Spleen (tissue), 11 donors: Measurements from ENCODE around the gene LRRC4B. TPM values are rescaled to one million over a fixed set of nuclear protein-coding genes. Genes with fewer than 3 reads are reported as not detected.

Experiments
- DNase-seq: peaks from one replicate; pipeline ENCODE4 v3.0.0-alpha.2; 2020
- H3K27ac ChIP-seq, 8 donors: fragments of 200-600 bp; sonication (generic) in 7 of 8; 1 replicate in 4 of 8; 2 replicates in 4 of 8; pipeline versions ENCODE4 v1.5.0 to v1.8.0; 2016 to 2021; ENCODE audit warnings: inconsistent platforms in 4 of 8, mild to moderate bottlenecking in 4 of 8, moderate library complexity in 1 of 8
- H3K27me3 ChIP-seq, 7 donors: fragments of 200-600 bp; sonication (generic) in 6 of 7; replicated peaks in 1 of 7; 1 replicate in 4 of 7; 2 replicates in 3 of 7; pipeline versions ENCODE4 v1.5.0 to v1.8.0; 2016 to 2021; ENCODE audit warnings: inconsistent platforms in 3 of 7, mild to moderate bottlenecking in 1 of 7
- H3K36me3 ChIP-seq, 6 donors: fragments of 200-600 bp; sonication (generic) in 5 of 6; 1 replicate in 4 of 6; 2 replicates in 2 of 6; pipeline versions ENCODE4 v1.5.0 to v1.8.0; 2016 to 2021; ENCODE audit warnings: inconsistent platforms in 2 of 6
- H3K4me1 ChIP-seq, 6 donors: fragments of 200-600 bp; sonication (generic) in 5 of 6; 1 replicate in 3 of 6; 2 replicates in 3 of 6; pipeline versions ENCODE4 v1.5.0 to v1.8.0; 2016 to 2021; ENCODE audit warnings: inconsistent platforms in 3 of 6
- H3K4me3 ChIP-seq, 8 donors: fragments of 200-600 bp; sonication (generic) in 7 of 8; 1 replicate in 4 of 8; 2 replicates in 4 of 8; pipeline versions ENCODE4 v1.5.0 to v1.8.0; 2016 to 2021; ENCODE audit warnings: inconsistent platforms in 4 of 8, mild to moderate bottlenecking in 4 of 8, moderate library complexity in 2 of 8
- H3K9me3 ChIP-seq, 8 donors: fragments of 200-600 bp; sonication (generic) in 7 of 8; 1 replicate in 4 of 8; 2 replicates in 4 of 8; pipeline versions ENCODE4 v1.5.0 to v1.8.0; 2016 to 2021; ENCODE audit warnings: inconsistent platforms in 4 of 8
- CTCF ChIP-seq, 11 experiments: fragments of 200-600 bp in 7 of 11; fragments of 450-650 bp in 4 of 11; sonication (generic) in 4 of 11; IDR thresholded peaks in 8 of 11; conservative IDR thresholded peaks in 3 of 11; 1 replicate in 7 of 11; 2 replicates in 4 of 11; pipeline versions ENCODE4 v1.4.0 to v1.8.0; 2016 to 2021; ENCODE audit warnings: antibody characterized with exemption in 11 of 11, inconsistent platforms in 4 of 11, mild to moderate bottlenecking in 1 of 11
- POLR2A ChIP-seq, 3 donors: fragments of 450-650 bp; IDR thresholded peaks; one replicate each; pipeline ENCODE4 v1.5.1; 2017; ENCODE audit warnings: antibody characterized with exemption in 3 of 3, mild to moderate bottlenecking in 1 of 3
- POLR2AphosphoS5 ChIP-seq, 3 donors: sonication (generic); formaldehyde crosslinking; IDR thresholded peaks; one replicate each; pipeline ENCODE4 v1.5.1; 2017; ENCODE audit warnings: antibody characterized with exemption in 3 of 3
- whole genome bisulfite sequencing, 5 donors: extraction: QIAGEN DNeasy Blood & Tissue Kit in 3 of 5; methylation state at CpG; one replicate each; pipeline versions ENCODE4 v1.1.5 to v1.1.7; 2013 to 2018; 5-methylcytosine and 5-hydroxymethylcytosine counted together
- intact Hi-C: fragments of 100-400 bp; cut with DNase I; formaldehyde crosslinking; loops from one replicate; pipeline ENCODE4 v1.15.0; 2023; ENCODE audit warnings: low total_unique reads
- polyA plus RNA-seq, 3 donors: library from polyadenylated mRNA; stranded (reverse); fragments of 200-250 nt; gene quantifications; one replicate each; pipeline ENCODE4 v1.2.1, GENCODE V29; 2013
- total RNA-seq, 7 donors: library from RNA; depleted of rRNA in 3 of 7; stranded (reverse); fragments of >200 nt in 3 of 7; fragmentation: NEBNext Ultra II Directional in 4 of 7; extraction: Animal tissue kit (Norgen Biotek cat#: 25700) in 4 of 7; gene quantifications; one replicate each; pipeline versions ENCODE4 v1.1.0 to v1.2.1, GENCODE V29; 2016 to 2021
- donor health status: healthy with polysubstance abuse.
- donor health status: DM: no; HTN: no; CAD: no; lungs with moderate emphysema.
- donor health status: DM: no; HTN: no; CAD: no.
- donor health status: Bipolar disorder and iron deficiency.
- donor health status: healthy.
- donor health status: DM: no; HTN: no; CAD: no.
- donor health status: DM: yes; HTN: yes; CAD: no.

Gene LRRC4B
- total and polyA plus RNA-seq, 10 donors: 0.20 to 2.3 (median 0.97) TPM

DNA sequence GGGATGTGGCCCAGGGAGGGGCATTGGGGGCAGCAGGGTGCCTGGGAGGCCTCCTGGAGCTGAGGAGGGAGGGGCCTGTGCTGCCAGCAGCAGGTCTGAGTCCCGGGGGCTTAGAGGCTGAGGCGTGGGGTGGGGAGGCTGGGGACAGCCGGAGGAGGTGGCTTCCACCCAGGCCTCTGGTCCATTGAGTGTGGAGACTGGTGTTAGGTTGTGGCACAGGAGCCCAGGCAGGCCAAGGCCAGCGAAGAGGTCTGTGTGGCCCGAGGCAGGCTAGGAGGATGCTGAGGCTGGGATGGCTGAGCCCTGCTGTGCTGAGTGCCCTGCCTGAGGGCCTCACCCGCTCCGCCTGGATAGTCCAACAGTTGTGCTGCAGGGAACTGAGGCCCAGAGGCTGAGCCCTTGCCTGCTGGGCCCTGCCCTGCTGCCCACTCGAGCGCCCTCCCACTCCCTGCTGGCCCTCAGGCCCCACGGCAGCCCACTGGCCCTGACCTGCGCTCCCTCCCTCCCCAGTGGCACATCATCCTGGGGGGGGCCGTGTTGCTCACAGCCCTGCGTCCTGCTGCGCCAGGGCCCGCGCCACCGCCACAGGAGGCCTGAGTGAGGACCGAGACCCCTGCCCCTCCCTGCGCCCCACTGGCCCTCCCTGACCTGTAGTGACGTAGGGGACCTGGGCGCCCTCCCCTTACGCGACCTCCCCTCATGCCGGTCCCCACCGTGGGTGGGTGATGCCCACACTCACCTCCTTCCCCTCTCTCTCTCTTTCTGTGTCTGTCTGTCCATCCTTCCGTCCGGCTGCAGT, 86.7 kb downstream of the LRRC4B start:
- no peak overlapping the region for H3K27ac ChIP-seq
- DNase-seq: peak; percentile 67
- 92 to 98% (median 94%) methylated on average over 15 to 27 of the region's 27 CpGs for WGBS, 5 donors
- intact Hi-C loops: no loop called here
- no peaks in the 10 kb centered on the region for H3K9me3 ChIP-seq
- H3K27me3 ChIP-seq: no peaks in the 10 kb centered on the region
- H3K4me1 ChIP-seq: peaks cover 13 to 35% (median 24%) of the 10 kb centered on the region in 6 donors
- H3K4me3 ChIP-seq: no peak overlapping the region
- peaks cover 3 to 78% (median 61%) of the 10 kb centered on the region in 6 donors for H3K36me3 ChIP-seq
- TF ChIP-seq POLR2AphosphoS5 (IDR thresholded peaks at IDR 0.05) (no peak), POLR2A (IDR thresholded peaks at IDR 0.05) (no peak), CTCF (IDR thresholded peaks at IDR 0.05 in 8 of 11, conservative IDR thresholded peaks at IDR 0.05 in 3 of 11) (no peak)

- intact Hi-C loops: no loop called here
- Histone ChIP-seq H3K27ac (no peak overlapping the region), H3K36me3 (peaks cover 3 to 78% (median 61%) of the 10 kb centered on the region in 6 donors), H3K27me3 (no peaks in the 10 kb centered on the region), H3K4me3 (no peak overlapping the region), H3K9me3 (no peaks in the 10 kb centered on the region), H3K4me1 (peaks cover 13 to 40% (median 26%) of the 10 kb centered on the region in 6 donors)
- 92 to 98% (median 93%) methylated on average over 28 to 37 of the region's 37 CpGs for WGBS, 5 donors
- peak; percentile 62 for DNase-seq
- TF ChIP-seq CTCF (IDR thresholded peaks at IDR 0.05 in 8 of 11, conservative IDR thresholded peaks at IDR 0.05 in 3 of 11): no peak
- no peak for TF ChIP-seq POLR2A (IDR thresholded peaks at IDR 0.05)
- no peak for TF ChIP-seq POLR2AphosphoS5 (IDR thresholded peaks at IDR 0.05)
These were observed 87.7 kb downstream of the LRRC4B start for GRCh38 chr19:50480281-50481111.

- Histone ChIP-seq H3K27me3 (no peaks in the 10 kb centered on the region), H3K4me1 (peaks cover 13 to 40% (median 26%) of the 10 kb centered on the region in 6 donors), H3K36me3 (peaks cover 3 to 71% (median 61%) of the 10 kb centered on the region in 6 donors), H3K27ac (no peak overlapping the region), H3K9me3 (no peaks in the 10 kb centered on the region), H3K4me3 (no peak overlapping the region)
- TF ChIP-seq POLR2A (IDR thresholded peaks at IDR 0.05): no peak
- peak in 1 of 3 donors; percentile 10 for TF ChIP-seq POLR2AphosphoS5 (IDR thresholded peaks at IDR 0.05)
- DNase-seq: peak; percentile 45
- WGBS, 5 donors: 93 to 96% (median 94%) methylated on average over 9 to 16 of the region's 16 CpGs
- intact Hi-C loops: no loop called here
These were observed 88.4 kb downstream of the LRRC4B start for GRCh38 chr19:50479761-50480251.

DNA sequence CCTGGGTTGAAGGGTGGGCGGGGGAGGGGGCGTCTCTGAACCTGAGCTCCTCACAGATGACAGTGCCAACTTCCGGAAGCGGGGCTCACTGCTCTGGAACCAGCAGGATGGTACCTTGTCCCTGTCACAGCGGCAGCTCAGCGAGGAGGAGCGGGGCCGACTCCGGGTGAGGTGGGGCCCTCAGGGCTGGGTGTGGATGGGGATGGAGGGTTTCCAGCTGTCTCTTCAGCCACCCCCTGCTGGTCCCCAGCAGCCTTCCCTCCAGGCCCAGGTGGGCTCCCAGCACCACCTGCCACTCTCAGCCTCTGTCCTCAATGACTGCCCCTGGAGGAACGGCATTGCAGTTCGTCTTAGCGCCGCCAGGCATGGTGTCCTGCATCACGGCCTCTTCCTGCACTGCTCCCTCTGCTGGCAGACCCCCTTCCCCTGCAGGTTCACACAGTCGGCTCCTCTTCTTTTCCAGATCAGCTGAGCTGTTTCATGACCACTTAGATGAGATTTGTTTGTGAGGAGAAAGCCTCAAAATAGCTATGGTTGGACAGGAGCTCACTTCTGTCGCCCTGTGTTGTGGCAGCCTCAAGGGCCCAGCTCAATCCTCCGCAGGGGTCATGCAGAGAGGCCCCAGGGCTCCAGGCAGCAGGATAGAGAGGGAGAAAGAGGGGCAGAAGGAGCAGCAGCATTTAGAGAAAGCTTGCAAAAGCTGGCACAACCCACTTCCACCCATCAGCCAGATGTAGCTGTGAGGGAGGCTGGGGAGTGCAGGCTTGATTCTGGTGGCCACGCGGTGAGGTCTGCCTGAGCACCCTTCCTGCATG, 89.1 kb downstream of the LRRC4B start:
- H3K4me1 ChIP-seq: peaks cover 13 to 40% (median 26%) of the 10 kb centered on the region in 6 donors
- no peak overlapping the region for H3K27ac ChIP-seq
- H3K36me3 ChIP-seq: peaks cover 3 to 64% (median 60%) of the 10 kb centered on the region in 6 donors
- TF ChIP-seq CTCF (IDR thresholded peaks at IDR 0.05 in 8 of 11, conservative IDR thresholded peaks at IDR 0.05 in 3 of 11) (peak in 4 of 11 experiments; percentile 17 to 46 (median 34)), POLR2A (IDR thresholded peaks at IDR 0.05) (no peak), POLR2AphosphoS5 (IDR thresholded peaks at IDR 0.05) (peak in 1 of 3 donors; percentile 8)
- no peak overlapping the region for H3K4me3 ChIP-seq
- DNase-seq: peak; percentile 58
- 86 to 93% (median 90%) methylated on average over 12 to 19 of the region's 19 CpGs for WGBS, 5 donors
- no peaks in the 10 kb centered on the region for H3K9me3 ChIP-seq
- intact Hi-C loops: no loop called here
- H3K27me3 ChIP-seq: no peaks in the 10 kb centered on the region
